OCI-LY1 (cell line): Measurements from ENCODE around the gene FABP2.
"Not testable (repeated sequence)": the region's sequence is repeated elsewhere in the genome, so short reads cannot be mapped to it uniquely, and the experiment has no call there.

Experiments used
- CTCF ChIP-seq: fragments of 200-600 bp; sonication (generic), shearing (Covaris generic); IDR thresholded peaks from 2 replicates; pipeline ENCODE4 v1.5.1; 2017; ENCODE audit warnings: mild to moderate bottlenecking, antibody characterized with exemption, low read length, moderate library complexity, mixed read lengths
- EZH2 ChIP-seq: fragments of 200-600 bp; sonication (generic), shearing (Covaris generic); IDR thresholded peaks from 2 replicates; pipeline ENCODE4 v1.8.0; 2017; ENCODE audit warnings: borderline replicate concordance, mixed run types, mild to moderate bottlenecking, antibody characterized with exemption, low read length, moderate library complexity, mixed read lengths

- not testable (repeated sequence) for TF ChIP-seq CTCF, EZH2
Observed at GRCh38 chr4:119362413-119362812, 40.5 kb upstream of the FABP2 start.
